HG02852 (cell line): ENCODE data around the gene PLXNA1.

ENCODE experiments used
- ATAC-seq: cut with Tn5 transposase; IDR thresholded peaks from one replicate; pipeline ENCODE4 v1.9.1; 2021; ENCODE audit warnings: mild to moderate bottlenecking, moderate library complexity; ENCODE audit not compliant: unreplicated experiment

PLXNA1 gene

GRCh38 chr3:126964950-126965349 lies 18.0 kb upstream of the PLXNA1 start:
- no peak for ATAC-seq

DNA sequence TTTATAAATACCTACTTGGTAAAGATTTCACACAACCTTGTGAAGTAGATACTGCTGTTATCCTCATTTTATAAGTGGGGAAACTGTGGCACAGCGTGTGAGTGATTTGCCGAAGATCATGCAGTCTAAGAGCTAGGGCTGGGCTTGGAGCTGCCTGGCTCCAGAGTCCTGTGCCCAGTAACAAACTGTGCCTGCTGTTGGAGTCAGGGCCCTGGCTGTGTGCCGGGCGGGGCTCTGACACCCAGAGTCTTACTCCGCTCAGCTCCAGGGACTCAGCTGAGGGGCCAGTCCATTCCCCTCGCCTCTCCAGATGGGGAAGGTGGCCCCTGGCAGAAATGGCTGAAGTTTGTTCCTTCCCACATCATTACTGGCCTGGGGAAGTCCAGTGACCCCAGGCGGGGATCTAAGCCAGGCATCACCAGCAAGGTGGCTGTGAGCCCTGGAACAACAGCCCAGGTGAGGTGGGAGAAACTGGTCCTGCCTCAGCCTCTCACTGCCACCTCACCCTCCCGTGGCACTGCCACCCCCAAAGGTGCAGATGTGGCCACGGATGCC lies 17.3 kb upstream of the PLXNA1 start:
- ATAC-seq: no peak

DNA sequence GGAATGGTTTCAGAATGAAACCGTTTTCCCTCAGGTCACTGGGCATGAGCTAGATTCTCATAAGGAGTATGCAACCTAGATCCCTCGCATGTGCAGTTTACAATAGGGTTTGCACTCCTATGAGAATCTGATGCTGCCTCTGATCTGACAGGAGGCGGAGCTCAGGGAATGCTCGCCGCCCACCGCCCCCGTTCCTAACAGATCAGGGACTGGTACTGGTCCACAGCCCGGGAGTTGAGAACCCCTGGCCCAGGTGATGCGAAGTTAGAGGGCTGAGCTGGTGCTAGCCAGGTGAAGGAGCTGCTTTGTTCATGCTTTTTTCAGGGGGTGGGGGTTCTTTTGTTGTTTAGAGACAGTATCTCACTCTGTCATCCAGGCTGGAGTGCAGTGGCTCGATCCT lies 15.5 kb upstream of the PLXNA1 start:
- no peak for ATAC-seq

GRCh38 chr3:126968391-126969390 lies 14.2 kb upstream of the PLXNA1 start:
- ATAC-seq: no peak

DNA sequence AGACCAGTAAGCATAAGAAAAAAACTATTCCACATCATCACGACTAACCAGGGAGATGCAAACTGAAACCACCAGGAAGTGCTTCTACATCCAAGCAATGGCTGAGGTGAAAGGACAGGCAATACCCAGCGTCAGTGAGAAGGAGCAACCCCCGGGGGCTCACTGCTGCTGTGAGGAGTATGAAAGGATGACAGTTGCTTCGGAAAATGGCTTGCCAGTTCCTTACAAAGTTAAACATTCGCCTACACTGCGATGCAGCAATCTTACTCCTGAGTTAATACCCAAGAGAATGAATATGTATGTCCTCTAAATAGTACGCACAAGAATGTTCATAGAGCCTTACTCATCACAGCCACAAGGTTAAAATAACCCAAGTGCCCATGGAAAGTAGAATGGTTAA lies 13.3 kb upstream of the PLXNA1 start:
- ATAC-seq: no peak

GRCh38 chr3:126970101-126970500 lies 12.8 kb upstream of the PLXNA1 start:
- ATAC-seq: no peak

DNA sequence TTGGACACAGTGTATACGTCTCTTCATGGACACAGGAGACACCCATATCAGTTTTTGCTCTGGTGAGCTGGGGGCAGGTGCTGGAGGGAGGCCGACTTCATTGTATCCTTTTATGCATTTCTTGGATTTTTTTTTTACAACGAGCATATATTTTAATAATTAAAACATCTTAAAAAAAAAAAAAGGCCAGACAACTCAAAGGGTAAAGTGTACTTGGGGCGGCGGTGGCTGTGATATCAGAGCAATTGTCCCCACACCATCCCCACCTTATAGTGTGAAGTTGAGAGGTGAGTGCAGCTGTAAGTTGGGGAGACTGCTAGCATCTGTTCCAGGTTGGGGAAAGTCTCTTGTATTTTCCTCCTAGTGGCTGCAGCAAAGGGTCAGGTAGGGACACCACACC lies 12.0 kb upstream of the PLXNA1 start:
- ATAC-seq: no peak

- no peak for ATAC-seq
Measured at GRCh38 chr3:126971891-126972351, 11.0 kb upstream of the PLXNA1 start.

DNA sequence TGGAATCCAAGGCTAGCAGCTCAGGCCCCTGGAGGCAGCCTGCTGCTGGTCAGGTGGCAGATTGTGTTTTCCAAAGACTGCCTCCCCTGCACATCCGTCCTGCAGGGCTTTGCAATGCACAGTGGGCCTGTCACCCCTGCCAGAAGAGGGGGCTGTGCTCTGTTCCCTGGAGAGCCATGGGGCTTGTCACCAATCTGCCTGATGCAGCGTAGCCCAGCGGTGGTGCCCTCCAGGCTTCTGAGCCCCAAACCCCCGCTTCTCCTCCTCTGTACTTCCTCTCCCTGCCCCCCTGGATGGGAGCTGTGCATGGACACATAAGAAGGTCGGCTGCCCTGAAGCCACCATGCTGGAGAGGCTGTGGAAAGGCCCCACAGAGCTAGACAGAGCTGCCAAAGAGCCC lies 10.0 kb upstream of the PLXNA1 start:
- ATAC-seq: no peak

GRCh38 chr3:126973814-126974213 lies 9.1 kb upstream of the PLXNA1 start:
- ATAC-seq: no peak

GRCh38 chr3:126974756-126975155 lies 8.2 kb upstream of the PLXNA1 start:
- ATAC-seq: no peak

- ATAC-seq: no peak
Measured at GRCh38 chr3:126976906-126977305, 6.0 kb upstream of the PLXNA1 start.

DNA sequence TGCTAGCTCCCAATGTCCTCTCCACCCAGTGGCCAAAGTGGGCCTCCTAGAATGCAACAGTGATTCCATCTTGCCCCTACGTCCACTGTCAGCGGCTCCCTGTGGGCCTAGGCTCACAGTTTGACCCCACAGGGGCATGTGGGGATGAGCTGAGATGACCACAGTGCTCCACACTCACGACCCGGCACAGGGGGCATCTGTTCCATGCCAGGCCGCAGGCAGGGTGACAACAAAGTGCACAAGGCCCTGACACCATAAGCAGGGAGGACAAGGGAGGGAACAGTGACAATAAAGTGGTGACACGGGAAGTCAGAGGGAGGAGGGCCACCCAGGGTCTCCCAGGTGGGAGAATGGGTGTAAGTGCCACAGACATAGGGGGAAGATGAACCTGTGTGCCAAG lies 5.1 kb upstream of the PLXNA1 start:
- ATAC-seq: no peak

DNA sequence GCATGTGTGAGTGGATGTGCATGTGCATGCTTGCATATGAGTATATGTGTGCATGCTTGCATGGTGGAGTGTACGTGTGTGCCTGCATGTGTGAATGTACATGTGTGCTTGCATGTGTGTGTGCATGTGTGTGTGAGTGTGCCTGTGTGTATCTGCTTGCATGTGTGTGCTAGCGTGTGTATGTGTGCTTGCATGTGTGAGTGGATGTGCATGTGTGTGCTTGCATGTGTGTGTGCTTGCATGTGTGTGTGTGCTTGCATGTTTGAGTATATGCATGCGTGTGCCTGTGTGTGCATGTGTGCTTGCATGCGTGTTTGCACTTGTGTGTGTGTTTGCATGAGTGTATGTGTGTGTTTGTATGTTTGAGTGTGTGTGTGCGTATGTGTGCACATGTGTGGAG lies 4.6 kb upstream of the PLXNA1 start:
- ATAC-seq: no peak

- ATAC-seq: no peak
Measured at GRCh38 chr3:126979046-126979628, 3.8 kb upstream of the PLXNA1 start.

DNA sequence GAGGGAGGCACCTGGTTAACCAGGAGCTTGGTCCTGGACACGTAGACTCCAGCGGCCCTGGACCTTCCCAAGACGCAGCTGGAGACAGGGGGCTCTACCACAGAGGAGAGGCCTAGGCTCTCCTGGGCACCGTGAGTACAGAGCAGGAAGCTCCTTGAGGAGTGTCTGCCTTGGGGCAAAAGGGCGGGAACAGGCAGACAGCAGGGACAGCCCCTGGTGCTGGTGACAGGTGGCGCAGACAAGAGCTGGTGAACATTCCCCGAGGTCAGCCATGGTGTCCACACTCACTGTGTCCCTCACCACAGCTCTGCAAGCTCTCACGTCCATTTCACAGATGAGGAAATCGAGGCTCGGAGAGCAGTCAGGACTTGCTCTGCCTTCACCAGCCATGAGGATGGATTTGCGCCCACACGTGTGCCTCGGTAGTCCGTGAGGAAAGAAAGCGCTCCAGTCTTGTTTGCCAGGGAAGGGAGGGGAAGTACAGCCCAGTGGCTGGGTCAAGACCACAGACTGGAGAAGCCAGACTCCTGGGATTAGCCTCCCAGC lies 2.6 kb upstream of the PLXNA1 start:
- no peak for ATAC-seq

GRCh38 chr3:126982126-126982470 lies 817 bp upstream of the PLXNA1 start:
- peak; percentile 40 for ATAC-seq

DNA sequence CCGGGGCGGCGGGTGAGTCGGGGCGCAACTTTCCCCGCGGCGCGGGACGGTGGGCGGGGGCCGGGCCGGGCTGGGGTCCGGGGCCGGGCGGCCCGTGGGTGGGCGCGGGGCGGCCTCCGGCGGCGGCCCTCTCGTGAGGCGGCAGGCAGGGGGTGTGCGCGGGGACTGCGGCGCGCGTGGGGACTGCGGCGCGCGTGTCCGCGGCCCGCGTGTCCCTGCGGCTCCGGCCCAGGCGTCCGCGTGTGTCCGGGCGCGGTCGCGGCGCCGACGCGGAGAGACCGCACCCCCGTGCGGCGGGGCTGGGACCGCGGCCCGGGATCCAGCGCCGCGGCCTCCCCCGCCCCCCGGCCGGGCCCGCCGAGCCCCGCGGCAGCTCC lies 349 bp downstream of the PLXNA1 start:
- ATAC-seq: no peak

GRCh38 chr3:126983653-126984390 lies 907 bp downstream of the PLXNA1 start:
- no peak for ATAC-seq

DNA sequence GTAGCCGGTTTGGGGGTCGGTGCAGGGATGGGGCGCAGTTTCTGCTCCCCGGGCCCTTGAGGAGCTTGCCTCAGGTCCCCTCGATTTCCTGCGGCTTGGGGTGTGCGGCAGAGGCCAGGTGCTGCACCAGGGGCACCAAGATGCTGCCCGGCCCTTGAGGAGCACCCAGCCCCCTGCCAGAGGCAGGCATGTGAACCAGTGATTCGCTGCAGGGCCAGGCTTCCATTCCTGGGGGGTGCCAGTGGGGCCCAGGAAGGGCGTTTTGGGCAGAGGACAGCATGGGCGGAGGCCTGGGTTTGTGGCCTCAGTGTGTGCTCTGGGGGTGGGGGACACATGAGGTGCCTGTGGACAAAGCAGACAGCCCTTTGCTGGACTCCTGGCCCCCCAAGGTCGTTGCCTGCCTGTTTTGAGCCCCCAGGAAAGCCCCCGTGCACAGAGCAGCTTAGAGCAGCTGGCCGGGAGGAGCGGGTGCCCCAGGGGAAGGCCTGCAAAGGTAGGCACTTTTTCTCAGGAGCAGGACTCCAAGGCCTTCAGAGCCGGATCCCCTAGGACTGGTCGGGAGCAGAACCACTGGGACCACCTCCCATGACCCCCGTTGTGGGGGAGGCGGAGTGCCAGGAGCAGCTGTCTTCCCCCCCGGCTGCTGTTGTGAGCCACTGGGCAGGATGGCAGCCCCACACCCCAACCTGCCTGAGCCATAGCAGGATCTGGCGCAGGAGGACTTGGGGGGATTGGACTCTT lies 1.6 kb downstream of the PLXNA1 start:
- no peak for ATAC-seq
